ENCODE measurements around the gene KCMF1. TPM values are rescaled to one million over a fixed set of nuclear protein-coding genes. Genes with fewer than 3 reads are reported as not detected.
"Not testable (repeated sequence)": the region's sequence is repeated elsewhere in the genome, so short reads cannot be mapped to it uniquely, and the experiment has no call there.

The KCMF1 gene
- polyA plus RNA-seq (ENCODE audit: insufficient read depth in 1 of 5, insufficient read length in 5 of 5, low replicate concordance in 1 of 5): 10 to 100 TPM; 39.8 to 53.7 (median 49.3) TPM
- long read RNA-seq, donor 1, full-length matches to known transcripts: 15 of 25 reads
- long read RNA-seq, donor 1, partial matches to known transcripts: 10 of 25 reads
- long read RNA-seq, donor 1, other reads (novel, unspliced or antisense): 0 of 25 reads
- long read RNA-seq, donor 2, full-length matches to known transcripts: 3 of 3 reads
- long read RNA-seq, donor 2, partial matches to known transcripts: 0 of 3 reads
- long read RNA-seq, donor 2, other reads (novel, unspliced or antisense): 0 of 3 reads
- long read RNA-seq, donor 3, full-length matches to known transcripts: 9 of 18 reads
- long read RNA-seq, donor 3, partial matches to known transcripts: 9 of 18 reads
- long read RNA-seq, donor 3, other reads (novel, unspliced or antisense): 0 of 18 reads
- long read RNA-seq, donor 4, full-length matches to known transcripts: 5 of 5 reads
- long read RNA-seq, donor 4, partial matches to known transcripts: 0 of 5 reads
- long read RNA-seq, donor 4, other reads (novel, unspliced or antisense): 0 of 5 reads
- long read RNA-seq, donor 5, full-length matches to known transcripts: 11 of 20 reads
- long read RNA-seq, donor 5, partial matches to known transcripts: 9 of 20 reads
- long read RNA-seq, donor 5, other reads (novel, unspliced or antisense): 0 of 20 reads
- long read RNA-seq, donor 6, full-length matches to known transcripts: 11 of 11 reads
- long read RNA-seq, donor 6, partial matches to known transcripts: 0 of 11 reads
- long read RNA-seq, donor 6, other reads (novel, unspliced or antisense): 0 of 11 reads
- long read RNA-seq, donor 7, full-length matches to known transcripts: 11 of 11 reads
- long read RNA-seq, donor 7, partial matches to known transcripts: 0 of 11 reads
- long read RNA-seq, donor 7, other reads (novel, unspliced or antisense): 0 of 11 reads
- long read RNA-seq, donor 8, full-length matches to known transcripts: 4 of 4 reads
- long read RNA-seq, donor 8, partial matches to known transcripts: 0 of 4 reads
- long read RNA-seq, donor 8, other reads (novel, unspliced or antisense): 0 of 4 reads

DNA sequence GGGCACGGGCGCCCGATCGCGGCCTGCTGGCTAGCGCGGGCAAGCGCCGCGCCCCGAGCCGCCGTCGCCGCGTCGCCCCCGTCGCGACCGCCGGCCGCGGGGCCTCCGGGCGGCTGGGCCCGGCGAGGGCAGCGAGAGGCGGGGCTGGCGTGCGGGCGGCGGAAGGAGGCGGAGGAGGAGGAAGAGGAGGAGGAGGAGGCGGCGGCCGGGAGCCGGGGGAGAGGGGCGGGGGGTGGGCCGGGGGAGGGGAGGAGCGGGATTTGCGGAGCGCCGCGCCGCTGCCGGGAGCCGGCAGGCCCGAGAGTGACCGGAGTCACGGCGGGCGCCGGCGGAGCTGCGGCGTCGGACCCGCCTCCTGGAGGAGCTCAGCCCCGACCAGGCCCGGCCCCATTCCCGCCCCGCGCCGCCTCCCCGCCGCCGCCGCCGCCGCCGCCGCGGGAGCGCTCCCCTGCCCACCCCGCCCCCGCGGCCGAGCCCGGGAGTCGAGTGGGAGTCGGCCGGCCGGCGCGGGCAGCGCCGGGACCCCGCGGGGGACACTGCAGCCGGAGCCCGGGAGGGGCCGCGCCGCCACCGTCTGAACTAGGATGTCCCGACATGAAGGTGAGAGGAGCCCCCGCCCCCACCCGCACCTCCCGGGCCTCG is at the start of gene KCMF1:
Gene KCMF1 (plus strand): TSS at position 294 of the 642 bp plus-strand sequence. CDS start 291 bp downstream, at position 585.
- DNase-seq: peak; percentile 58 to 69

DNA sequence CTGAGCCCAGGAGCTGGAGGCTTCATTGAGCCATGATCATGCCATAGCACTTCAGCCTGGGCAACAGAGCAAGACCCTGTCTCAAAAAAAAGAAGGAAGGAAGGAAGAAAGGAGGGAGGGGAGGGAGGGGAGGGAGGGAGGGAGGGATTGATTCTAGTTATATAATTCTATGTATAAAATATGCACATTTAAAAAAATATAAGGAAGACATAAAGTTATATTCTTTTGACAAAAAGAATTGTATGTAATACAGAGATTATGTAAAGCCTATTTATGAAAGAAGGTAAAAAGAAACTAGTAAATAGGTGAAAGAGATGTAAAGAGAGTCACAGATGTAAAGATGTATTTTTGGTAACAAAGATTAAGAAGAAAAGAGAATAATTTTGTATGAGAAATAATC is 48.0 kb upstream of the KCMF1 start:
- DNase-seq: no peak

- DNase-seq: no peak
These were observed 46.5 kb upstream of the KCMF1 start for GRCh38 chr2:84924173-84925106.

- DNase-seq: no peak
These were observed 45.6 kb upstream of the KCMF1 start for GRCh38 chr2:84925336-84925723.

DNA sequence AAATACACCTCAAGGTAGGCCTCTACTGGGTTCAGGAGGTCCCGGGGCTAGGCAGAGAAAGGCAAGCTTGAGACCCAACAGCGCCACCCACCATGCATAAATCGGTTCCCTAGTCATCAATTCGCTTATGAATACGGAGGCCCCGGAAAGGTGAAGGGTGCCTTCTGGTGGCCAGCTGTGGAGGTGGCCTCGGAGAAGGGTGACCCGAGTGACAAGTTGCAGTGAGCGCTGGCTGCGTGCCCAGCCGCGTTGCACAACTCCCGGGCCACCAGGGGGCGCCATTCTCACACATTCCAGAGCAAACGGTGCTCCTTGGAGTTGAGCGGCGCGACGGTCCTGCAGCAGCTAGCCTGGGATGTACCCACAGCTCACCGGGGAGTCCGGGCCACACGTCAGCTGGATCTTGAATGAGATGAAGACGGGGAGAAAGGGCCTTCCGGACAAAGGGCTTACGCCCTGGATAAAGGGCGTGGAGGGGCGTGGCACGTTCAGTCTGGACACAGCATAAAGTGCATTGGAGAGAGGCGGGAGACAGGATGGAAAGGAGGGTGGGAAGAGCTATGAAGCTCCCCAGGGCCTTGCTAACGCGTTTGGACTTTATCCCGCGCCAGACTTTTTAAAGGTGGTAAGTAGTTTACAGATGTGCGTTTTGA is 45.1 kb upstream of the KCMF1 start:
- peak; percentile 87 to 88 for DNase-seq

DNA sequence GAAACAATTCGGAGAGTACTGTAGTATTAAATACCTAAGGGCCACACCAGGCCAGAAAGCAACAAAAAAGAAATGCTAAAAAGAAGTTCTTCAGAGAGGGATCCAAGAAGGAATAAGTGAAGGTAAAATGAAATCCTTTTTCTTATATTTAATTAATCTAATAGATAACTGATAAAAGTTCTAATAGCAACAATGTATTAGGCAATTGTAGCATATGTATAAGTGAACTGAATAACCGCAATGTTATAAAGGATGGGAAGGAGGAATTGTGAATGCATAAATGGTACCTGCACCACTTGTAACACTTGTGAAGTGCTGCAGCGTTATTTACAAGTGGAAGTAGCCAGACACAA is 43.7 kb upstream of the KCMF1 start:
- no peak for DNase-seq

- no peak for DNase-seq
These were observed 39.6 kb upstream of the KCMF1 start for GRCh38 chr2:84931384-84931821.

DNA sequence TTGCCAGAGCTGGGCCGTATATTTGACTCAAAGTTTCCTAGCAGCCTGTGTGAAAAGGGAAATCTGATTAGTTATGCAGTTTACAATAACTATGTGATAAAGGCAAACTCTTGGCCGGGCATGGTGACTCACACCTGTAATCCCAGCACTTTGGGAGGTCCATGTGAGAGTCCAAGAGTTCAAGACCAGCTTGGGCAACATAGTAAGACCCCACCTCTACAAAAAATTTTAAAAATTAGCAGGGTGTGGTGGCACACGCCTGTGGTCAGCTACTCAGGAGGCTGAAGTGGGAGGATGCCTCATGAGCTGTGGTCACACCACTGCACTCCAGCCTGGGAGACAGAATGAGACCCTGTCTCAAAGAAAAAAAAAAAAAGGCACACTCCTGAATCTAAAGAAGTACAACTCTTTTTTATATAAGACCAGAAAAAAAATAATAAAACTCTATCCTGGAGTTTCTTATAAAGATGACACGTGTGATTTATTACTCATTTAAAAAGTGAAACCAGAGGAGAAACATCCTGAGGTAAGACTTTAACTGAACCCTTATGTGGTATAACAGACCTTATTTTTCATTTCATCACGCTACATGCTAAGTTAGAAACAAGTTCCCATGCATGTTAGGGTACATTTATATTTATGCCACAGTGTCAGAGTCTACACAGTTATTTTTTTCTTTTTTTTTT is 32.6 kb upstream of the KCMF1 start:
- DNase-seq: no peak

DNA sequence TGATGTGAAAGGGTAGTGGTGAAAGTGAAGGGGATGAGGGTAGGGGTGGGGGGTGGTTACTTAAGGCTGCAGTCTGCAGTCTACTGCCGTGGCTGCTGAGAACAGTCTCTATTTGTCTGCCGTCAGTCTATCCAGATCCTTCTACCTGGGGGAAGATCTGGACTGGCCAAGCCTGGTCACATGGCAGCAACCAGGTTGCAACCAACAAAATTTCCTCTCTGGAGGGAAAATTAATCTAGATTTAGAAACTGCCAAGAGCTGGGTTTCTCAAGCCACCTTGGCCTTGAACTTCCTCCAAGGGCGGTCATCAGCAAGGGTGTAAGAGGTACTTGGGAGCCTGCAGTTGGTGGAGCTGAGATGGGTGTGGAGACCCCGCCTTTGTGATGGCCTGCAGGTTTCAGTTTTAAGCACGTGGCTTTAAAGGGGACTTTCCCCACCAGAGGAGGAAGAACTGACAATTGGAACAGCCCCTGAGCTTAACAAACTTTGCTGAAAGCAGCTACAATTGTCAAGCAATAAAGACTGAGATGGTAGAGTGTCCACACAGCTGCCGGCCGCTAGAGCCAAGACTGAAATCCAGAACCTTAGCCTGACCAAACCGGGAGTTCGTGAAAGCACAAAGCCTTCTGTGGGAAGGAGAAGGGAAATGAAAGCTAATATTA is 31.4 kb upstream of the KCMF1 start:
- no peak for DNase-seq

DNA sequence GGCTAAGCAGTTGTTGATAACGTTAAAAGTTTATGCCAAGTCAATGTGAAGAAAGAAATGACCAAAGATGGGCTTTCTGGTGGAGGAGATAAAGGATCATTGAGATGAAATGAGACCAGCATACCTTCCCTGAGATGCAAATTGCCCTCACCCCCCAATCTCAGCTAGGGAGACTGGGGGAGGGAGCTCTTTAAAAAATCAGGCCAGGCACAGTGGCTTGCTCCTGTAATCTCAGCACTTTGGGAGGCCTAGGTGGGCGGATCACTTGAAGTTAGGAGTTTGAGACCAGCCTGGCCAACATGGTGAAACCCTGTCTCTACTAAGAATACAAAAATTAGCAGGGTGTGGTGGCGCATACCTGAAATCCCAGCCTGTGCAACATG is 30.9 kb upstream of the KCMF1 start:
- no peak for DNase-seq

DNA sequence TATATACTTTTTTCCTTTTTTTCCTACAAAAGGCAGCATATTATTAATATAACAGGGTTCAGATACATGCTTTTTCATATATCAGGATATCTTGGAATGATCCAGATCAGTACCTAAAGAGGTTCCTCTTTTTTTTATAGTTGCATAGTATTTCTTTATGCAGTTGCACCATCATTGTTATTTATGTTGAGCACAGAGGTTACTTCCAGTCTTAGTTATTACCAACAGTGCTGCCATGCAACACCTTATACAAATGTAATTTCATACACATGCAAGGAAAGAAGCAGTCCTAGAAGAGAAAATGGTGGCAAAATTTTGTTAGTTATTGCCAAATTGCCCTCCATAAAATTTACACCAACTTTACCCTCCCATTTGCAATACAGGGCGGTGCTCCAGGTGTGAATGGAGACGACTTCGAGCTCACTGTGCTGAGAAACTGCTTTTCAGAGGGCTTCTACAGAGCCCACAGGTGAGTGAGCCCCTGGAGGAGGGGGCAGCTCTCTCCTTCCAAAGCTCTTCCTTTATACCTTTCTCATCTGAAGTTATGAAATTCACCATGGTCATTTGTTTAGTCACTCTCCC is 30.0 kb upstream of the KCMF1 start:
- no peak for DNase-seq

- DNase-seq: no peak
These were observed 28.8 kb upstream of the KCMF1 start for GRCh38 chr2:84942166-84942565.

GRCh38 chr2:84942964-84943421 is 28.0 kb upstream of the KCMF1 start:
- no peak for DNase-seq

- DNase-seq: no peak
These were observed 26.6 kb upstream of the KCMF1 start for GRCh38 chr2:84944295-84944909.

- DNase-seq: not testable (repeated sequence)
These were observed 25.1 kb upstream of the KCMF1 start for GRCh38 chr2:84945838-84946203.

GRCh38 chr2:84946204-84947009 is 24.6 kb upstream of the KCMF1 start:
- no peak for DNase-seq

GRCh38 chr2:84947010-84947593 is 23.9 kb upstream of the KCMF1 start:
- DNase-seq: no peak

All from right lung (tissue), 10 donors.